ENCODE data around the gene HOGA1.

- TF ChIP-seq CTCF (IDR thresholded peaks at IDR 0.05) = no peak
- TF ChIP-seq POLR2AphosphoS5 (IDR thresholded peaks at IDR 0.05) = no peak
Measured at GRCh38 chr10:97548828-97549455, 35.2 kb upstream of the HOGA1 start.

Data from sigmoid colon (tissue), 4 donors.